HG02678 (cell line): ENCODE results near the gene CACNA1S.

Experiments
- ATAC-seq: cut with Tn5 transposase; IDR thresholded peaks from one replicate; pipeline ENCODE4 v1.9.1; 2021; ENCODE audit warnings: mild to moderate bottlenecking, moderate library complexity; ENCODE audit not compliant: unreplicated experiment

Gene CACNA1S

GRCh38 chr1:201096041-201096461, 16.2 kb downstream of the CACNA1S start:
- ATAC-seq = no peak

DNA sequence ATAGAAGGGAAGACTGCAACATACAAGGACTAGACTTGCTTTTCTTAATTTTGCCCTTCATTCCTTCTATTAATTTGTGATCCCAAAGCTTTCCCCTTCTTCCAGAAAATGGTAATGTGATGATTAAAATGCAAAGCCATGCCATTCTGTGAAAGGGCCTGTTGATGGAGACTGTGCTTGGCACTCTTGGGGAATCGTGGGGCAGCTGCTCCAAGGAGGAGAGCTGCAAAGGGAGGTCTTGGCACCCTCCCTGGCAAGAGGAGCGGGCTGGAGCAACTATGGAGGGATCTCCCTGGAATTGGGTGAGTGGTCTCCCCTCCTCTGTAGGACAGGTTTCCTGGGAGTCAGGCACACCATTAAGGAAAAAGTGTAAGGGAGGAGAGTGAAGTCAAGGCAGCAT, 16.6 kb downstream of the CACNA1S start:
- no peak for ATAC-seq

- ATAC-seq = no peak
Observed at GRCh38 chr1:201094832-201095231, 17.4 kb downstream of the CACNA1S start.

DNA sequence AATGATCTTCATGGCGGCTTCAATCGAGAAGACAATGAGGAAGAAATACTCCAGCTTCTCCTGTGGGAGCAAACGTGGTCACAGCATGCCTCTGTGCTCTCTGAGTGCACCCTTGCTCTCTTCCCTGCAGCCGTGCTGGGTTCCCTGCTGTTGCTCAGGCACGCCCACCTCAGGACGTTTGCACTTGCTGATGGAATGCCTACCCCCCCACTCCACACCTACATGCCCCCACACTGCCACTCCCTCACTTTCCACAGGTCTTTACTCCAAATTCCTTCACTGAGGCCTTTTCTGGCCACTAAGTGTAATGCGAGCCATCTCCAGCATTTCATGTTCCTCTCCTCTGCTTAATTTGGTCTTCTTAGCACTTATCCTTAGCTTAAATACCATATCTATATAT, 18.3 kb downstream of the CACNA1S start:
- ATAC-seq = no peak

DNA sequence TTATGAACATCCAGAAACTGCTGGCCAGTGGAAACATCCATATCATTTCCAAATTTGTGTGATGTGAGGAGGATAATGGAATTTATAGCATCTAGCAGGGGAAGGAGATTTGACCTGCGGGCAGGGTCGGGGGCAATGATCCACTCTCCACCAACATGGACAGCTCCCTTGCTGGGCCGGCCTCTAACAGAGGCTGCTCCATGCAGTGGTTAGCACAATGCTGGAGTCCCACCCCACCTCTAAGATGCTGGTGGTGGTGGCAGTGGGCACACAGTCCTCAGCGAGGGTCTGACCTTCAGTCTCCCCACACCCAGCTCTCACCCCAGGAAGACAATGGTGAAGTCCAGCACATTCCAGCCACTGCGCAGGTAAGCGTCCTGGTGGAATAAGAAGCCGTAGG, 18.7 kb downstream of the CACNA1S start:
- no peak for ATAC-seq

DNA sequence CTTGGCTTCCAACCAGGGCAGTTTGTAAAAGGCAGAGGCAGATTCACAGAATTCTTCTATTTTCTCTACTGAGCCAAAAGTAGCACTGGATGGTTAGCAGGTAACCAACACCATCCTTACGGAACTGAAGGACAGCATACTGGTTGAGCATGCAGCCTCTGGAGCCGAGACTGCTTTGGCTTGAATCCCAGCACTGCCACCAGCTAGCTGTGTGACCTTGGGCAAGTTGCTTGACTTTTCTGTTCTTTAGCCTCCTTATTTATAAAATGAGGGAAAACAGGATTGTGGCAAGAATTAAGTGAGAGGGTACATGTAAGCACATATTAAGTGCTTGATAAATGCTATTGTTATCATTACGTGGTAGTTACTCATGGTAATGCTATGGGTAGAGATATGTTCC, 19.5 kb downstream of the CACNA1S start:
- no peak for ATAC-seq

DNA sequence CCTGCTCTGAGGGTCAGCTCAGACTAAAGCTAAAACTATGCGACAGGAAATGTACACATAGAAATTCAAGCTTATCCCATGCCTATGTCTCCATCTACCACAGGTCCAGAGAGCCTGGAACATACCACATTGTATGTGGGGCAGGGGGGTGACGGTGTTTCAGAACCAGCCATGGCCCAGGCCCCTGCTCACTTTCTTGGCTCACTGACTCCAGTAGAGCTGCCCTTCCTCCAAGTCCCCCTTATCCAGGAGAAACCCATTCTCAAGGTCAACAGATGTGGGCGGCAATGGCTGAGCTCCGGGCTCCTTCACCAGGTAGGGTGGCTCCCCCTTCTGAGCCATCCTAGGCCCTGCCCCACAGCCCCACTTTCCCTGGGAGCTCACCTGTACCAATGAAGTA, 21.0 kb downstream of the CACNA1S start:
- ATAC-seq = no peak

GRCh38 chr1:201090541-201090940, 21.7 kb downstream of the CACNA1S start:
- no peak for ATAC-seq

GRCh38 chr1:201089596-201089995, 22.6 kb downstream of the CACNA1S start:
- no peak for ATAC-seq

GRCh38 chr1:201088901-201089525, 23.2 kb downstream of the CACNA1S start:
- ATAC-seq = no peak

DNA sequence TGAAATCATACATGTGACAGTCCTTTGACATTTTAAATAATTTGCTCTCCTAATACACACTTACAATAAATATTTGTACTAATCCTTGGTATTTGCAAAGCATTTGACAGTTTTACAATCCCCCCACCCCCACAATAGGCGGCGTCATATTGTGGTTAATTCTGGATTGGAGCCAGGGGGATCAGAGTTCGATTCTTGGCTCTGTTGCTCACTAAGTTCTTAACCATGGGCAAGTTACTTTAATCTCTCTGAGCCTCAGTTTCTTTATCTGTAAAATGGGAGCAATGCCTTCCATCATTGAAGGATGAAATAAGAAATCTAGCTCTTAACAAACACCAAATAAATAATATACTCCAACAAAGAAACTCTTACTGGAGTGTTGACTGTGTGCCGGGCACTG, 23.8 kb downstream of the CACNA1S start:
- no peak for ATAC-seq

DNA sequence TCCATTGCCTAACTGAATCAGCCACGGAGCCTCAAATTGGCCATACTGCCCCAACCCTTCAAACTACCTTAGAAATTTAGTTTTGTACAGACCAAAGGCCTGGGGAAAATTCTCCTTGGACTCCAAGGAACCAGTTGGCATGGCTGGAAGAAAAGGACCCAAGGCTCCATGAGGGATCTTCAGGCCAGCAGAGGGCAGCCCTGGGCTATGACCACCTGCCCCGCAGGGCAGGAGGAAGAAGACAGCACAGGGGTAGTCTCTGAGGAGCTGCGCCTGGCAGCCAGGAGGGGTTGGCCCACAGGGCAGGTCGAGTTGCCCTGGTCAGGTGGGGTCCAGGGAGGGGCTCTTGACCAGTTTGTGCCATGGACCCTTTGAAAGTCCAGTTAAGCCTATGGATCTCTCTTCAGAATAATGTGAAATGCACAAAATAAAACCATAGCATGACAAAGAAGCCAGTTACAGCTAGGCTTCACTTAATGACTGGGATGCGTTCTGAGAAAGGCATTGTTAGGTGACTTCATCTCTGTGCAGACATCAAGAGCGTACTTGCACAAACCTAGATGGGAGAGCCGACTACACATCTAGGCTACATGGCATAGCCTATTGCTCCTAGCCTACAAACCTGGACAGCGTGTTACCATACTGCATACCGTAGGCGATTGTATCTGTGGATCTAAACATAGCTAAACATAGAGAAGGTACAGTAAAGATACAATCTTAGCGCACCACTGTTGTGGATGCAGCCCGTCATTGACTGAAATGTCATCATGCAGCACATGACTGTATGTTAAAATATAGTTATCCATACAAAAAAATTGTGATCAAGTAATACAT, 26.1 kb downstream of the CACNA1S start:
- ATAC-seq = no peak

DNA sequence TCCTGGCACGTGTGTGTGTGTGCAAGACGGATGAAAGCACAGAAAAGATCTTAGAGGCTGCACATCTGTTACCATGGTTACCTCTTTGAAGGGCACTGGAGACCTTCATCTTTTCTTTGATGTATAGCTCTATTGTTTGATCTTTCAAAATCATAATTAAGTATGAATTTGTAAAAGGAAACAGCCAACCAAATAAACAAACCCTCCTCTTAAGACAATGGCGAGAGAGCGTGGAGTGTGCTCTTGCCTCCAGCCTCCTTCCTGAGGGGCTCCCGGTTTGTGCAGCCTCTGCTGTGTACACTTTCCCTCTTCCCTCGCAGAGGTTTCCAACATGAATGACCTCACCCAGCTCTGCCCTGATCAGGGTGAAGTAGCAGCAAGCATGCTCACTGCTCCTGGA, 27.9 kb downstream of the CACNA1S start:
- no peak for ATAC-seq

- ATAC-seq = no peak
Observed at GRCh38 chr1:201083741-201084140, 28.5 kb downstream of the CACNA1S start.

DNA sequence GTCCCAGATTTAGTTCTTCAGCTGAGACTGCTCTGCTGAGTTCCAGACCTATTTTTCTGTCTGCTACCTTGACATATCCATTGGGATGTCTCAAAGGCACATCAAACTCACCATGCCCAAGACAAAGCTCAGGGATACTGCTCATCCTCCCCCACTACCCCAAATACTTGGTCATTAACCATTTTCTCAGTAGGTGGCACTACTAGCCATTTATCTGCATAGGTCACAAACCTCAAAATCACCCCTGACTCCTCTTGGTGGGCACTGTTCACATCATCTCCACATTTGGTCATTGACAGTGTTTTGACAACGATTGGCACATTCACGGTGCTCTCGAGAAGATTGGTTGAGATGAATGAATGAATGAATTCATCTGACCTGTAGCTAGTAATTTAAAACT, 32.1 kb downstream of the CACNA1S start:
- ATAC-seq = no peak

GRCh38 chr1:201077736-201078135, 34.5 kb downstream of the CACNA1S start:
- ATAC-seq = no peak

GRCh38 chr1:201077116-201077515, 35.1 kb downstream of the CACNA1S start:
- ATAC-seq = no peak

DNA sequence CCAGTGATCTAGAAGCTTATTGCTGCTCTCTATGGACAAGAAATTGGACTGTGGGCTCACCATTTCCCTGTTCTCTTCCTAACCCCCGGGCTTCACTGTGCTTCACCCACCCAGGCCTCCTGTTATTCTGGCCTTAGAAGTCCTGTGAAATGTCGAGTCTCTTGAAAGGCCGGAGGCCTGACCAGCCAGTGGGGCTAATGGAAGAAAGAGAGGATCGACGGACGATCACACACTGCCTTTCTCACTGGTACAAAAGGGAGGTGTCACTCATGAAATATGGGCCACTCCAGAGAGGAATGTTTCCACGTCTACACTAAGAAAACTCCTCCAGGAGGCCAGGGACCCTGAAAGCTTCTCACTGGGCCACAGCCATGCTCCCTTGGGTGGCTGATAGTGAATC, 36.1 kb downstream of the CACNA1S start:
- no peak for ATAC-seq

GRCh38 chr1:201074018-201074417, 38.2 kb downstream of the CACNA1S start:
- ATAC-seq = no peak

- ATAC-seq = no peak
Observed at GRCh38 chr1:201072922-201073321, 39.3 kb downstream of the CACNA1S start.

- ATAC-seq = no peak
Observed at GRCh38 chr1:201072149-201072548, 40.1 kb downstream of the CACNA1S start.

GRCh38 chr1:201069636-201070035, 42.6 kb downstream of the CACNA1S start:
- no peak for ATAC-seq

GRCh38 chr1:201068976-201069375, 43.2 kb downstream of the CACNA1S start:
- ATAC-seq = no peak
